ENCODE results near the gene TLCD3B.

- TF ChIP-seq, protein P1, sequence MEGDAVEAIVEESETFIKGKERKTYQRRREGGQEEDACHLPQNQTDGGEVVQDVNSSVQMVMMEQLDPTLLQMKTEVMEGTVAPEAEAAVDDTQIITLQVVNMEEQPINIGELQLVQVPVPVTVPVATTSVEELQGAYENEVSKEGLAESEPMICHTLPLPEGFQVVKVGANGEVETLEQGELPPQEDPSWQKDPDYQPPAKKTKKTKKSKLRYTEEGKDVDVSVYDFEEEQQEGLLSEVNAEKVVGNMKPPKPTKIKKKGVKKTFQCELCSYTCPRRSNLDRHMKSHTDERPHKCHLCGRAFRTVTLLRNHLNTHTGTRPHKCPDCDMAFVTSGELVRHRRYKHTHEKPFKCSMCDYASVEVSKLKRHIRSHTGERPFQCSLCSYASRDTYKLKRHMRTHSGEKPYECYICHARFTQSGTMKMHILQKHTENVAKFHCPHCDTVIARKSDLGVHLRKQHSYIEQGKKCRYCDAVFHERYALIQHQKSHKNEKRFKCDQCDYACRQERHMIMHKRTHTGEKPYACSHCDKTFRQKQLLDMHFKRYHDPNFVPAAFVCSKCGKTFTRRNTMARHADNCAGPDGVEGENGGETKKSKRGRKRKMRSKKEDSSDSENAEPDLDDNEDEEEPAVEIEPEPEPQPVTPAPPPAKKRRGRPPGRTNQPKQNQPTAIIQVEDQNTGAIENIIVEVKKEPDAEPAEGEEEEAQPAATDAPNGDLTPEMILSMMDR (IDR thresholded peaks at IDR 0.05), result no peak
- no peak for TF ChIP-seq POLR2A (IDR thresholded peaks at IDR 0.05)
Measured at GRCh38 chr16:30033270-30033669, 2.2 kb upstream of the TLCD3B start.
